ENCODE results near the gene KIAA1328. TPM values are rescaled to one million over a fixed set of nuclear protein-coding genes. Genes with fewer than 3 reads are reported as not detected.

Gene KIAA1328
- total and polyA plus RNA-seq, 9 of the 15 experiments (the other 6 are each of a cell fraction or from before 2014, with no cell fraction given) = 4.0 to 8.6 (median 7.4) TPM

GRCh38 chr18:37249171-37249886 lies 420.4 kb downstream of the KIAA1328 start (continued):
- TF ChIP-seq ZBTB40 (IDR thresholded peaks at IDR 0.05) = no peak
- no peak for TF ChIP-seq ZBTB40 (CRISPR knock-in tag; IDR thresholded peaks at IDR 0.05)
- TF ChIP-seq ZNF431 (CRISPR knock-in tag; IDR thresholded peaks at IDR 0.05) = no peak

All from K562 (cell line).